IPS-18a (cell line): ENCODE data around the gene SEMA3F.

Experiments used
- H3K27ac ChIP-seq: one replicate; pipeline ENCODE4 v1.5.1; 2013; ENCODE audit warnings: low read length
- H3K27me3 ChIP-seq: one replicate; pipeline ENCODE4 v1.6.1; 2013; ENCODE audit warnings: mild to moderate bottlenecking, low read length; ENCODE audit not compliant: control insufficient read depth, insufficient read depth
- H3K36me3 ChIP-seq: one replicate; pipeline ENCODE4 v1.6.1; 2013; ENCODE audit warnings: low read depth, low read length; ENCODE audit not compliant: control insufficient read depth
- H3K4me1 ChIP-seq: one replicate; pipeline ENCODE4 v1.6.1; 2013; ENCODE audit warnings: low read depth, low read length; ENCODE audit not compliant: control insufficient read depth
- H3K4me3 ChIP-seq: one replicate; pipeline ENCODE4 v1.5.1; 2013; ENCODE audit warnings: low read length
- H3K9ac ChIP-seq: one replicate; pipeline ENCODE4 v1.6.1; 2013; ENCODE audit warnings: mild to moderate bottlenecking, low read length, moderate library complexity
- H3K9me3 ChIP-seq: one replicate; pipeline ENCODE4 v1.6.1; 2013; ENCODE audit warnings: low read depth, low read length; ENCODE audit not compliant: control insufficient read depth

SEMA3F gene

DNA sequence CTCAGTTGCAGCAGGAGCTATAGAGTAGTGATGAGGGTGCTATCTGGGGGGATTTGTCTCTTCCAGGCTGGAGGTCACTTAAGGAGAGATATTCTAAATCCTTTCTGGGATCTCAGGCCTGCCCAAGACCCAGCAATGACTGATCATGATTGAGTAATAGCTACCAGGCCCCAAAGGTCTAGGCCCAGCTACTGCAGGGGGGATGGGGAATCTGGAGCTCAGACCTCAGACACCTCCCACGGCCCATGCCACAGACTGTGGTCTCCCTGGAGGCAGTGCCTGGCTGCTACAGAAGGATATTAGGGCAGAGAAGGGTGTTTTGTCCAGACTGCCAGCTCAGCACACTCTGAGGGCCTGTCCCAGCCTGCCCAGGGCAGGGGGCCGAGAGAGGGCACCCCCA is 56.8 kb downstream of the SEMA3F start:
- no peak overlapping the region for H3K4me3 ChIP-seq
- H3K9ac ChIP-seq = no peak overlapping the region
- no peaks in the 10 kb centered on the region for H3K9me3 ChIP-seq
- H3K4me1 ChIP-seq = peaks cover 4% of the 10 kb centered on the region
- H3K27ac ChIP-seq = no peak overlapping the region
- H3K36me3 ChIP-seq = no peaks in the 10 kb centered on the region
- peaks cover 2% of the 10 kb centered on the region for H3K27me3 ChIP-seq

DNA sequence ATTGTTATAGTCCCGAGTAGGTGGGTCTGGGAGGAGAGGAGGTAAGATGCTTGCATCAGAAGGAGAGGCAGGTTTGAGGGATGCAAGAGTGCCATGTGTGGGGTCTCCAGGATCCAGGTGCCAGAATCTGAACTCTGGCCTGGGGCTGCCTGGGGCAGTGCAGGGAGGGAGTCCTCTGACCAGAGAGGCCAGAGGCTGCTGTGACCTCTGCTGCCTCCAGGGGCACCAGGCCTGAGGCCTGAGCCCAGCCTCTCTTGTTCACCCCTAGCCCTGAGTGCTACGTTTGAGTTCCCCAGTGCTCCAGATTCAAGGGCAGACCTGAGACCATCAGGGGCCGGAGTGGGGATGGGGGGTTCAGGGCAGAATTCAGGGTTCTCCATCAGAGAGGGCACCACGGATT is 57.4 kb downstream of the SEMA3F start:
- Histone ChIP-seq H3K27ac (no peak overlapping the region), H3K27me3 (no peaks in the 10 kb centered on the region), H3K4me1 (peaks cover 4% of the 10 kb centered on the region), H3K9ac (no peak overlapping the region), H3K4me3 (no peak overlapping the region), H3K36me3 (no peaks in the 10 kb centered on the region), H3K9me3 (no peaks in the 10 kb centered on the region)

DNA sequence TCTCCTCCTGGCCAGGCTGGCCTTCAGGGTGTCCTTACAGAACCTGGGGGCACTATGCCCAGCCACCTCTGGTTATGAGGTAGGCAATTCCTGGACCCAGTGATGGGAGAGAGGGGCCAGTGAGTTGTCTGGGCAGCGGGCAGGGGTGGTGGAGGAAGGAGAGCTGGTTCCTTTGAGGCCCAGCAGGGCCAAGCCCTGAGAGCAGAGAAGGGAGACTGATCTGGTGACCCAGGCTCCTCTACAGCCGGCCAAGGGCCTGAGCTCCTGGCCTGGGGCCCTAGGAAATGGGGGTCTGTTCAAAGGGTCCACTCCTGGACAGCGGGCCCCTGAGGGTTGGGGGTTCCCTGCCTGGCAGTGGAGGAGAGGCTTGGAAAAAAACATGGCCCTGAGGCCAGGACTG is 57.8 kb downstream of the SEMA3F start:
- Histone ChIP-seq H3K9ac (no peak overlapping the region), H3K4me1 (peaks cover 4% of the 10 kb centered on the region)

DNA sequence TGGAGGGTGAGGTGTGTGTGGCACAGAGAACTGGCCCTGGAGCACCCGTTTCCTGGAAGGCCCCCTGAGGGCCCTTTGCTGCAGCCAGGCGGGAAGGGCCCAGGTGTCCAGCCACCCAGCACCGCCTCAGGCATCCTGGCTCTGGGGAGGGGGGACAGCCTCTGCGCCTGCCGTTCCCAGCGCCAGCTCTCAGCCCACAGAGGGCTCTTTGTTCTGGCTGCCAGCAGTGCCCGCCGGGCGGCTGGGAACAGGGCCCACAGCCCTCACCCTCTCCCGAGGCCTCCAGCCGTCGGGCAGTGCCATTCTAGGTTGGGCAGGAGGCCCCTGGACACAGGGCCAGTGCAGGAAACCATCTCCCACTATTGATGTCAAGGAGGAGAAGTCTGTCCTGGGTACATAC is 58.2 kb downstream of the SEMA3F start:
- Histone ChIP-seq H3K4me1 (peaks cover 4% of the 10 kb centered on the region), H3K27me3 (no peaks in the 10 kb centered on the region), H3K27ac (no peak overlapping the region), H3K9ac (no peak overlapping the region), H3K36me3 (no peaks in the 10 kb centered on the region), H3K9me3 (no peaks in the 10 kb centered on the region), H3K4me3 (no peak overlapping the region)

More for the DNA sequence above, 57.8 kb downstream of the SEMA3F start:
- Histone ChIP-seq H3K9me3 (no peaks in the 10 kb centered on the region), H3K4me3 (no peak overlapping the region), H3K27ac (no peak overlapping the region), H3K36me3 (no peaks in the 10 kb centered on the region), H3K27me3 (no peaks in the 10 kb centered on the region)

- Histone ChIP-seq H3K4me3 (no peak overlapping the region), H3K4me1 (peaks cover 4% of the 10 kb centered on the region), H3K9ac (no peak overlapping the region), H3K36me3 (no peaks in the 10 kb centered on the region), H3K27ac (no peak overlapping the region), H3K27me3 (no peaks in the 10 kb centered on the region), H3K9me3 (no peaks in the 10 kb centered on the region)
Observed at GRCh38 chr3:50214824-50215223, 59.7 kb downstream of the SEMA3F start.

DNA sequence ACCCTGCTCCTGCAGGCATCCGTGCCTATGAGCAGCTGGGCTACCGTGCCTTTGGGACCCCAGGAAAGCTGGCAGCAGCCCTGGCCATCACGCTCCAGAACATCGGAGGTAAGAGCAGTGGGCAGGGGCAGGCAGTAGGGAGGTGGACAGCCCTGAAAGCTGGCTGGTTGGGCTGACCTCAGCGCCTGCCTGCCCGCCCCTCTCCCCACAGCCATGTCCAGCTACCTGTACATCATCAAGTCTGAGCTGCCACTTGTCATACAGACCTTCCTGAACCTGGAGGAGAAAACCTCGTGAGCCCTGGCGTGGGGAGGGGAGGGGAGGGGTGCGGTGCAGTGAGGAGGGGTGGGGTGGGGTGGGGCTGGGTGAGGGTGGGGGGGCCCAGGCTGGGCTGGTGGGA is 60.4 kb downstream of the SEMA3F start:
- H3K4me3 ChIP-seq = no peak overlapping the region
- H3K27me3 ChIP-seq = no peaks in the 10 kb centered on the region
- H3K4me1 ChIP-seq = peaks cover 3% of the 10 kb centered on the region
- H3K27ac ChIP-seq = no peak overlapping the region
- H3K9me3 ChIP-seq = no peaks in the 10 kb centered on the region
- H3K9ac ChIP-seq = no peak overlapping the region
- H3K36me3 ChIP-seq = no peaks in the 10 kb centered on the region

GRCh38 chr3:50217681-50218080 is 62.6 kb downstream of the SEMA3F start:
- Histone ChIP-seq H3K9me3 (no peaks in the 10 kb centered on the region), H3K36me3 (no peaks in the 10 kb centered on the region), H3K27ac (no peak overlapping the region), H3K4me3 (no peak overlapping the region), H3K9ac (no peak overlapping the region), H3K4me1 (no peaks in the 10 kb centered on the region), H3K27me3 (no peaks in the 10 kb centered on the region)

GRCh38 chr3:50218448-50218847 is 63.3 kb downstream of the SEMA3F start:
- H3K9ac ChIP-seq = no peak overlapping the region
- H3K27me3 ChIP-seq = no peaks in the 10 kb centered on the region
- H3K4me3 ChIP-seq = no peak overlapping the region
- H3K36me3 ChIP-seq = no peaks in the 10 kb centered on the region
- H3K9me3 ChIP-seq = no peaks in the 10 kb centered on the region
- H3K27ac ChIP-seq = no peak overlapping the region
- H3K4me1 ChIP-seq = no peaks in the 10 kb centered on the region

DNA sequence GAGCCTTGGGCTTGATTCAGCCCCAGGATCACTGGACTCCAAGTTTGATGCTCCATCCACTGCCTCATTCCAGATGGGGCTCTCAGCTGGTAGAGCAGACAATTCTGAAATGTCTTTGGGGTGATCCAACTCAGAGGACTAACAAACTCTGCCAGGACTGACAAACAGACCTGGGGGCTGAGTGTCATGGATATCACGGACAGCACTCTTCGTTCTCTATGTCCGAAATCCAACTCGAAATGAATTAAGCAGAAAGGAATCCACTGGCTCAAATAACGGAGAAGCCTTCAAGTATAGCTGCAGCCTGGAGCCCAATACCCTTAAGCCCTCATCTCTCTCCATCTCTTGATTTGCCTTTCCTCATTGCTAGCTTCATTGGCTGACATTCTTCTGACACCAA is 64.2 kb downstream of the SEMA3F start:
- Histone ChIP-seq H3K4me3 (no peak overlapping the region), H3K27ac (no peak overlapping the region), H3K9me3 (no peaks in the 10 kb centered on the region), H3K36me3 (no peaks in the 10 kb centered on the region), H3K9ac (no peak overlapping the region), H3K4me1 (no peaks in the 10 kb centered on the region), H3K27me3 (no peaks in the 10 kb centered on the region)

- no peak overlapping the region for H3K9ac ChIP-seq
- no peaks in the 10 kb centered on the region for H3K4me1 ChIP-seq
Observed at GRCh38 chr3:50220109-50220508, 65.0 kb downstream of the SEMA3F start.

DNA sequence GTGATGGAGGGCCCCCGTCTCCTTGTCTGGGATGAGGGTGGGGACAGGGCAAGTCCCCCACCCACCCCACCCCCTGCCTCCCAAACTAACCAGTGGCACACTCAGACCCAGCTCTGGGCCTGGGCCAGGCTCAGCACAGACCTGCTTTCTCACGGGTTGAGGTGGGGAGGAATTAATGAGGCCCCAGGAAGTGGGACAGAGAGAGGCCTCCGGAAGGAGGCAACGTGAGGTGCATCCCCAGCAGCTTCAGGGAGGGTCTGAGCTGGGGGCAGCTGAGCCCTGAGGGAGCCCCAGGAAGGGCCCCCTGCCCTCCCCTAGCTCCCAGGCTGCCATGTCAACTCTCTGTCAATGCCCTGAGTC is 65.9 kb downstream of the SEMA3F start:
- Histone ChIP-seq H3K9me3 (no peaks in the 10 kb centered on the region), H3K36me3 (no peaks in the 10 kb centered on the region), H3K4me3 (no peak overlapping the region), H3K27ac (no peak overlapping the region), H3K4me1 (no peaks in the 10 kb centered on the region), H3K27me3 (no peaks in the 10 kb centered on the region), H3K9ac (no peak overlapping the region)

More at GRCh38 chr3:50220109-50220508, 65.0 kb downstream of the SEMA3F start:
- no peaks in the 10 kb centered on the region for H3K36me3 ChIP-seq
- H3K27ac ChIP-seq = no peak overlapping the region
- no peak overlapping the region for H3K4me3 ChIP-seq
- no peaks in the 10 kb centered on the region for H3K9me3 ChIP-seq
- no peaks in the 10 kb centered on the region for H3K27me3 ChIP-seq

DNA sequence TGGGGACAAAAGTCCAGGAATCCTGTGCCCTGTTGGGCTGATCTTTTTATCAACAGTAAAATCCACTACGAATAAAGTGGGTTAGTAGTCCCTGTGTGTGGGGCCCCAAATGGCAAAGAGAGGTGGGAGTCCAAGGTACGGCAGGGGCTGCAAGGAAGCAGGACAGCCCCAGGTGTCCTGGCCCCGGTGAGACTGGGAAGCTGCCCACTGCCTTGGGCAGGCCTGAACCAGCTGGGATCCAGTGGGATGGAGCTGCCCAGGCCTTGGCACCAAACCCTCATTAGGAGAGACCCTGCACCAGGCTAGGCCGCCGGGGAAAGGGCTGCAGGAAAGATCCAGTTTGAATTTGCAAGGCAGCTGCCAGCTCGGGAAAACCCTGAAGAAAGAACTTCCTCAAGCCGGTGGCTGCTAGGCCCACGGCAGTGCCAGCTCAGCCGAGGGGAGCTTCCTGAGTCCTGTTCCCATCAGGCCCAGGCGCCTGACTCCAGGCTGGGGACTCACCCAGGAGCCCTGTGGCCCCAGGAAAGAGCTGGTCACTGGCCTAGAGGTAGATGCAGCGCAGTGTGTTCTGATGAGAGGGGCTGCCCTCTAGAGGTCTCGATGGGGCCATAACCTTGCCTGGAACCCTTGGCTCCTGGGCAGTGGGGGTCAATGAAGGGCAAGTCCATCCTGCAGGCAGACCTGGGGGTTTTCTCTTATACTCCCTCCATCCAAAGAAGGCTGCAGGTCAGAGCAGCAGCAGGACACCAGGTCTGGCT is 66.5 kb downstream of the SEMA3F start:
- Histone ChIP-seq H3K27me3 (peaks cover 3% of the 10 kb centered on the region), H3K36me3 (no peaks in the 10 kb centered on the region), H3K9ac (no peak overlapping the region), H3K4me3 (no peak overlapping the region), H3K4me1 (no peaks in the 10 kb centered on the region), H3K9me3 (no peaks in the 10 kb centered on the region), H3K27ac (no peak overlapping the region)
